HG03575 (cell line): ENCODE measurements around the gene OTUD4.
"Not testable (repeated sequence)": the region's sequence is repeated elsewhere in the genome, so short reads cannot be mapped to it uniquely, and the experiment has no call there.

Experiments used
- ATAC-seq: cut with Tn5 transposase; IDR thresholded peaks from one replicate; pipeline ENCODE4 v1.9.1; 2021; ENCODE audit not compliant: unreplicated experiment, insufficient number of reproducible peaks, low FRiP score; ENCODE audit errors: extremely low read depth

The OTUD4 gene

DNA sequence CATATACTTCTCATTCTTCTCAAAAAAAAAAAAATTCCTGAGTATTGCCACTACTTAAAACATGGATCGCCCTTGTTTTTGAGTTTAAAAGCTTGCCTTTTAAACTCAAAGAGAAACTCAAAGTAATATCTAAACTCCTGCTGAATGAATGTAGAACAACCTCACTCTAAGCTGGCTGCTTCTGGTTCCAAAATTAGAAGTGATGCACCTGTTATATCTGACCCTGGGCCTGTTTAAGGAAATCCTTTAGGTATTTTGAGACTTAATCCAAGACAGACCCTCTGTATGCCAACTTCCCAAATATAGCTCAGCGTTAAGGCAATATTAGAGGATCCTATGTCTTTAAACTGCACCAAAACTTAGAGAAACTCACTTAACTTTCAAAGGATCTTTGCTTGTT is 1.8 kb upstream of the OTUD4 start:
- ATAC-seq = no peak

DNA sequence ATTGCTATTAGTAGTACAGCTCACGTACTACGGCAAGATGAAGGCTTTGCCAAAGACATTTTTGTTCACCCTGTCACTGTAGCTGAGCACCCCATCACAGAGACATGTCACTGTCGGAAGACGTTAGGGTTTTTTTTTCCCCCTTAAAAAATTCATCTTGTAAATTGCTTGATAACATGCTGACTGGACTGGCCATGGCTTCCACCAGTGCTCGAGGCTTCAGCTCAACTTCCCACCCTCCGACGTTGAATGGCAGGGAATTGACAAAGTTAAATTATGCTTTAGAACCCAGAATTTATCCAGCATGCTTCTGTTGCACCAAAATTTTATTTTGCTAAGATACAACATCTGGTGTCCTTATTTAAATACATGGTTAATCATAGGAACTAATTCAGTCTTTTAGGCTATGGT is 707 bp upstream of the OTUD4 start:
- ATAC-seq = no peak

DNA sequence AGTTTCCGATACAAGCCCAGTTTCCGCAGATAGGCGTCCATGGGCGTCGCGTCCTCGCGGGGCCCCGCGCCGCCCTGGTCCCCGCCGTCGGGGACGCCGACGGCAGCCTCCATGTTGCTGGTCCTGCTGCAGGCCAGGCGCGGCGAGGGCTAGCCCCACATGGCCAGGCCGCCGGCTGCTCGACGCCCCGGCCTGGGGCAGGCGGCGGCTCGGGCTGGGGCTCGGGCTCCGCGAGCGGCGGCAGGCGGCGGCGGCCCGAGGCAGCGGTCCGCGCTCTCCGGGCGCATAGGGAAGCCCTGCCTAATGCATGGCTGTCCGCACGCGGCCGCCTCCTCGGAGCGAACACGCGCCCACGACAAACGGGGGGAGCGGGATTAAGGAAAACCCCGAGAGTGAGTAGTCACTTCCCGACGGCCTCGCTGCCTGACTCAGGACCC is 510 bp downstream of the OTUD4 start:
- not testable (repeated sequence) for ATAC-seq

DNA sequence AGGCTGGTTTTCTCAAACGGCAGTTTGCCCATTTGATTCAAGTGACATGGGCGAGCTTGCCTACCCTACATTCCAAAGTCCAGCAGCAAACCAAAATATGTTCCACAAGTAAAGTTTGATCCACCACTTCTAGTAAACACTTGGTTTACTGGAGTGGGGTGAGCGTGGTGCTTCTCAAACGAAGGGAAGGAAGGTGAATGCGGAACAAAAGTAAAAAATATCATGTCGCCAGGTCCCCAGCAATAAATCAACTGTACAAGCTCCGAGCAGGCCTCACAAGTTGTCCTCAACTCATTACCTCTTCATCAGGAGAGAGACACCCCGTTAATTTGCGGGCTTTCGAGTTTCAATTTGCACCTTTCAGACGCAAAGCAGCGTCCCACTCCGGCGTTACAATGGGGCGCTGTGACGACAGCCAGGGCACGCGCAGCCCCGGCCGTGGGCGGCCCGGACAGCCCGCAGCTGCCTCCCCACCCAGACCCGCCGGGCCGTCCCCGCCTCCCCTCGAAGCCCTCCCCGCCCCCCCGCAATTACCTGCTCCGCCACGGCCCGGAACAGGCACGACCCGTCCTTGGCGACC is 1.0 kb downstream of the OTUD4 start:
- ATAC-seq = peak; percentile 24

DNA sequence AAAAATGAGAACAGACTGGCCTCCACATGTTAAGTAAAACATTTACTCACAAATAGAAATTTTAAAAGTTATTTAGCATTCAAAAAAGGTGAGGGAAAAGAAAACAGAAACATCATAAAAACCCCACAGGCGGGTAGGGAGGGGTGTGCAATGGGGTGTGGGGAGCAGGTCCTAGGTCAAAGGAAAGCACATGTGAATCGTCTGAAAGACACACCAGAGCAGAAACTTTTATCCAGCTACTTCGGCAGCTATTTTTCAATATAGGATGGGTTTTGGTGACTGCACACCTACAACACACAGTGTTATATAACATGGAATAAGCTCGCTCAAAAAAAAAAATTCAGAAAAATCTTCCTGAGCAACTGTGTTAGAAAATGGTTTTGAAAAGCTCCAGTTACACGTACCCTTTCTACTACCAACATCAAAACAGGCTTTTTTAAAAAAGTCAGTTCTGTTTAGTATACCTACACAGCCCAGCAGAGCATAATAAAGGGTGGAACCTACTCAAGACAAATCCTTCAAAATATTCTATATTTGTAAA is 1.6 kb downstream of the OTUD4 start:
- no peak for ATAC-seq

DNA sequence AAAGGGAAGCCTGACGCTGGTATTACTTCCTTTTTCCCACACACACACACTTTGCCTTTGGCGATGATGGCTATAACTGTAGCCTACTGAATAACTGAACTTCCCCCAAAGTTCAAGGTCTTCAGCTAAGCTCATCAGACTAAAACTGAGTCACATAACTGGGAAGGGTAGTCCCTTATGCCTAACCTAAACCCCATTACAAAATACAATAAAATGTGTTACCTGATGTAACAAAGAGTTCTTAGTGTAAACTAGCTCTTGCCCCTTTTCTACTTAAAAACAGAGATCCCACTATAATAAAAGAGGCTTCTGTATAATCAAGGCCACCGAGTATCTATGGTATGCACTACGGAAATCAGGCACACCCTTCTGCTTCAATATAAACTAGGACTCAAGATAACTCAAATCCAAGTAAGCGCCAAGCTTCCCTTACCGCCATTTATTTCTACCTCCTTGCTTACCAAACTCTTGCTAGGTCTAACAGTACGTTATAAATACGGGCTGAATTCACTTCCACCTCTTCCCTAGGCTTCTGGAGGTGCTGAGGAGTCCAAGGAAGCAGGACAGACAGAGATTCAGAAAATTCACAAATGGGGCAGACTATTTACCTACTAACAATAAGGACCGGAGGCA is 2.4 kb downstream of the OTUD4 start:
- ATAC-seq = no peak

DNA sequence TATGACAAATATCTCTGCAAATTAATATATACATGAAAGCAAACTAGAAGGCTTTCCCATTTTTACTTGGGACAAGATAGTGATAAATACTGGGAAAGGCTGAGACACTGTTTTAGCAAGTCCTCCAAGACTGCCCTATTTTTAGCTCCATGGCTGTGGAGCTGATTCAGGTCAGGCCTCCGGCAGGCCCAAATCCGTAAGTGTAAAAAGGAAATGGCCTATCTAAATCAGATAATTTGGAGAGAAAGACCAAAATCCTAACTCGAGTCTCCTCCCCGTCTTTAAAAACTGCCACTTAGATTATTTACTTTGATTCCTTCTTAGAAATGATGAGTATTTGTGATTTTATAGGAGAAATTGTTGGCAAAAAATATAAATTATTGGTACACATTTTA is 2.9 kb downstream of the OTUD4 start:
- ATAC-seq = no peak

DNA sequence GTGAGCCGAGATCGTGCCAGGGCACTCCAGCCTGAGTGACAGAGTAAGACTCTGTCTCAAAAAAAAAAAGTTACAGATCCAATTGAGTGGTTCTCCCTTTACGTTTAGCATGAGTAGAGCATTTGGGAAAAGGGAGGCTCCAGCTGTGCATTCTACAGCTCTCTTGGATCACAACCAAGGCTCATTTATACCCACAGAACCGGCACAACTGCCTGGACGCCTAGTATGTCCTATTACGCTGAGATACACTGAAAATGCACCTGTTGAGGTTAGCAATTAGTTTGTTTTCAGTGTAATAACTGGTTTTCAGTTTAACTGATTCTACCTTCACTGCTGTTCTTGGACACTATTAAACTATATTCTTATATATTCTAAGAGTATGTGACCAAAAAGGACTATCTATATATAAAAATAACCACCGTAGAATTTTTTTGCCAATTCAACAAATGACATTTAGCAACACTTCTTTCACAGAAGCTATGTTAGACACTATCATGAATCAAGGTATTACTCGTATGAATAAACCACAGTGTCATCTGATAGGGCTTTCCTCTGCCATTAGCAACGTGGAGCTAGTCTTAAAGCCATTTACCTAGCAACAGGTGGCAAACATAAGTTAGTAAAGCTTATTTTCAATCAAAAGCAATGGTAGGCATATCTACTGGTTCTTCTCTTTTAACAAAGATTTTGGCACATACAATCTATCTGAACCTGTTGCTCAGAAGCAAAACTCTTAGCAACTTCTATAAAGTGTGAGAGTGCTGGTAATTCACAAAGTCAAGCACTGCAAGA is 3.6 kb downstream of the OTUD4 start:
- no peak for ATAC-seq

DNA sequence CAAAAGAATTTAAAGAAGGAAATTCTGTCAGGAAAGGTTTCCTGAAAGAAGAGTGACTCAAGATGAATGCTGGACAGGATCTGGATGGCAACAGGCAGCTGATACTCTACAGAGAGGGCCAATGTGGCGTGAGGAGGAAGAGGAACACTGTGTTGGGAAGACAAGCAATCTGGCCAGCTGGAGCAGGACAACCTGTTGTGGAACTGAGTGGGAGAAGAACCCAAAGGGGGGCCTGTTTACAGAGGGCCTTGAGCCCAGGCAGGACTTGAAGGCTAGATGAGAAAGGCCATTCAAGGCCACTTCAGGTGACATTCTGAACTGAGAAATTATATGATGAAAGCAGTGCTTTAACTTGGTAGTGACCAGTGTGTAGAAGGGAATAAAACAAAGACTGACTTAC is 8.5 kb downstream of the OTUD4 start:
- no peak for ATAC-seq

DNA sequence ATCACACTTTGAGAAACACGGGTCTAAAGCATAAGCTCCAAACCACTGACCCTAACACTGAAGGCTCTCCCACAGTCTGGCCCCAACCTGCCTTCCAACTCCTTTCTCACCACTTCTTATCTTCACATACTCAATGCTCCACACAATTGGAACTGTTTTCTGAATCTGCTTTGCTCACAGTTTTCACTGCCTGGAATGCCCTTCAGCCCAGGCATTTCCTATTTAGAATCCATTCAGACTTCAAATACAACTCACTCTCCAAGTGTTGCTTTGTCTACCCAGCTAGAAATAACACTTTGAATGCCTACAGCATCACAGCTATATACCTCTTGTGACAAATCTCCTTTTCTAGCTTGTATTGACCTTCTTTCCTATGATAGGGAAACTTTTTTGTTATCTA is 10.2 kb downstream of the OTUD4 start:
- ATAC-seq = no peak

DNA sequence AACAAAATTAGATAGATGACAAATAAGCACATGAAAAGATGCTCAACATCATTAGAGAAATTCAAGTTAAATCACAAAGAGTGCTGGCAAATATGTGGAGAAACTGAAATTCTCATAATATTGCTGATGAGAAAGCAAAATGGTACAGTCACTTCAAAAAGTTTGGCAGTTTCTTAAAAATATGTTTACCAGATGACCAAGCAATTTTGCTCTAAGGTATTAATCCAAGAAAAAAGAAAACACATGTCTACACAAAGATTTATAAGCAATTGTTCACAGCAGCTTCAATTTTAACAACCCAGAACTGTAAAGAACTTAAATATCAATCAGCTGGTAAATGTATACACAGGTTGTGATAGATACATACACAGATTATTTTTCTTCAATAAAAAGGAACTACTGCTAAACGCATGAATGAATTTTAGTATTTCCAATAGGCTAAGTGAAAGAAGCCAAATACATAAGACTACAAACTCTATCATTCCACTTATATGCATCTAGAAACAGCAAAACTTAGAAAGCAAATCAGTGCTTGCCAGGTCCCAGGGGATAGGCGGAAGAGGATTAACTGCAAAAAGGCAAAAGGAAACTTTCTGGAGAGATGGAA is 11.7 kb downstream of the OTUD4 start:
- ATAC-seq = no peak

DNA sequence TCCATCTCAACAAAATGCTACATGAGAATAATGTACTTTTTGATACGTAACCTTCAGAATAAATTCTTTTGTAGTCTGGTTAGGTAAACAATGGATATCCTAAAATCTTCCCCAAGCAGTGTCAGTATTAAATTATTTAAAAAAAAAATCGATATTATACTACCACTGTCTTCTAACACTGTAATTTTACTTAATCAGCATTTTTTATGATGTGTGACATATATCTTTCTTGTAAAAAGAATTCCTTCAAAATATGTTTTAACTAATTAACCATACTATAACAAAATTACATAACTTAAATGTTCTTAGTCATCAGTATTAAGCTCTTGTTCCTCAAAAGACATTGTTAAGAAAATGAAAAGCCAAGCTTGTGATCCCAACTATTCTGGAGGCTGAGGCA is 12.5 kb downstream of the OTUD4 start:
- ATAC-seq = no peak

DNA sequence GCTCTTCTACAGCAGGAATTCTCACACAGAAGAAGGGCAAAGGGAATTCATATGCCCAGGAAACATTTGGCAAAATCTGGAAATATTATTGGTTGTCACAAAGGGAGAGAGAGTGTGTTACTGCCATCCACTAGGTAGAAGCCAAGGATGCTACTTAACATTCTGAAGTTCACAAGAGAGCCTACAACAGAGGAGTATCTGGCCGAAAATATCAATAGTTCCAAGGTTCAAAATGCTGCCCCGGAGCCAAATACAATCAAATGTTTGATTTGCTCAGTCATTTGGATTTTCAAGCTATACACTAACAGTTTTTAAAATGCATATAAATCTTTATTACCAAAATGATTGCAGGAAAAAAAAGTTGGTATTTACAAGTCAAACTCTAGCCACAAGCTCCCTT is 18.8 kb downstream of the OTUD4 start:
- no peak for ATAC-seq

DNA sequence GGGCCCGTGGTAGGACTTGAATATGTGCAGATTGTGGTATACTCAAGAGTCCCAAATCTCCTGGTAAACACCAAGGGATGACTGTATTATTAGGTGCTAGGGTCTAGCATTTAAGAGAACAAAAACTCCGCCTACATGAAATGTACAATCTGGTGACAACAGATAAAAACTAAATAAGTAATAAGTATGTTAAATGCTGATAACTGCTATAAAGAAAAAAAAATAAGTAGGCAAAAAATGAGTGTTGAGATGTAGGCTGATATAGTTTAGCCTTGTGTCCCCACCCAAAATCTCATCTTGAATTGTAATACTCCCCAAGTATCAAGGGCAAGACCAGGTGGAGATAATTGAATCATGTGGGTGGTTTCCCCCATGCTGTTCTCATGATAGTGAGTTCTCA is 23.4 kb downstream of the OTUD4 start:
- ATAC-seq = no peak

DNA sequence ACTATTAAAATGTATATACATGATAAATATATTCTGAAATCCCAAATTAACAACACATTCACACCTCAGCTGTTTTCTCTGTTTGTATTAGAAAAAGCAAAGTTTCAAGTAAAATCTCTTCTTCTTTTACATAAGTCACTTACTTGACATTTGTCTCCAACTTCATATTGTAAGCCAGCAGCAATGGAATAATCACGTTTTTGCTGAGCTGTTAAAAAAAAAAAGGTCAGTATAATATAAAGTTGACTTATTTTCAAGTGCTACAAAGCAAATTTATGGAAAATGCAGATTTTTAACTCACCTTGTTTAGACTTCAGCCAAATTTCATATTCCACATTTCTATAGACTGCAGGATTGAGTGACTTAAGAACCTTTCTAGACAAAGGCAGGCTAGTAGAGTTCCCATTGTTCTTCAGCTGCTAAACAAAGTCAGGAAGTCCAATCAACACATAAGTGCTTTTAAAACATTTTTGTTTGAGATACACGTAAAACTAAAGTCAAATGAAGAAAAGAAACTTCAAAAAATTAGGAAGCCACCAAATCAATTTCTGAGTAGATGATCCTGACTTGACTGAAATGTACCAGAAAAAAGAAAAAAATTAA is 25.0 kb downstream of the OTUD4 start:
- no peak for ATAC-seq

DNA sequence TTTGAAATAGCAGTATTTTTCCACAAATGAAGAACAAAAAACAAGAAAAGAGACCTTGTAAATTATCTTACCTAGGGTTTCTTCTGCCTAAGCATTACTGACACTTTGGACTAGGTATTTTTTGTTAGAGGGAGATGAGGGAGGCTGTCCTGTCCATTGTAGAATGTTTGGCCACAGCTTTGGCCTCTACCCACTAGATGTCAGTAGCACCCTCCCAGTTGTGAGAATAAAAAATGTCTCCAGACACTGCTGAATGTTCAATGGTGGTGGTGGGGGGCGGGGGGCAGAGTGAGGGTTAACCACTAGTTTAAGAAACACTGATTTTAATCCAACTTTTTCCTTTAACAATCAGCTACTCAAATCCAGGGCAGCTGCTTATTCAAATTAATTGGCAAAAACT is 25.8 kb downstream of the OTUD4 start:
- ATAC-seq = no peak

DNA sequence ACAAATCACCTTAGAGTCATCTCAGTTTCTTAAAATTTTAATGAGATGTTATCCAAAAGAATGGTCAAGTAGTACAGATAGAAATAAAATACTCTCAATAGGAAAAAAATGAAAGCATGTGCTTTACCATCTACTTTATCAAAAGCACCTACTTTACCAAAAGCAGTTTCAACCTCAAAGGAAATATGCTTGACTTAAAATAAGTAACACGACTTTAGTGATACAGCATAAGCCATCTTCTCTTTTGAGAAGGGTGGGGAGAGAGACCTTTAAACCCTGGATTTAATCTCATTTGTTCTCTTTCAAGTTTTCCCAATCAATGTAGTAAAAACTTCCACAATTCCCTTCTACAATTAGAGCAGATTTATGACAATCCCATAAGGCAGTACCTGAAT is 26.5 kb downstream of the OTUD4 start:
- ATAC-seq = no peak

DNA sequence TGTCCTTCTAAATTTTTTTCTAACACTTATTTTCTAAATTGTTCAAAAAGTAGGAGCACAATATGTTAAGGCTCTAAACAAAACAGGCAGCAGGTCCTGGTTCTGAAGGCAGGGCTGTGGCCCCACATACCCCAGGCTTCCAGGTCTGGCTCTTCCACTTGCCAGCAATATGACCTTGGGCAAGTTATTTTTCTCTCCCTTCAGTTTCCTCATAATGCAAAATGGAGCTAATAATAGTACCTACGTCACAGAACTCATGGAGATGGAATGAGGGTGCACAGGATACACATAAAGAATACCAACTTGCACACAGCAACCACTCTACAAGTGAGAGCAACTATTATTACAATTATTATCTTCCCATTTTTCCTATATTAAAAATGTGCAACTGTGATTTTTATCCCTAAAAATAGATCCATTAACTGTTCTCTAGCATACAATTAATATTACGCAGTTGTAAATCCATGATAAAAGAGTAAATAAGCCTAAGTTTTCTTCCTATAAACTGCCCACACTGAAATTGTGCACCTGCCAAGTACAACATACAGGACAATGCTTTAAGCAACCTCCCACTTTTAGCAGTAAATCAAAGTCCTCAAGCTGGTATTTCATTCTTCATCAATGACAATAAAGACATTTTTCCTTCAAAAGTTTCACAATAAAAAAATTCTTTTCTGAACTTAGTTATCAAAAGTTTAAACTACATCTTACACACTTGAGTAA is 27.0 kb downstream of the OTUD4 start:
- no peak for ATAC-seq

DNA sequence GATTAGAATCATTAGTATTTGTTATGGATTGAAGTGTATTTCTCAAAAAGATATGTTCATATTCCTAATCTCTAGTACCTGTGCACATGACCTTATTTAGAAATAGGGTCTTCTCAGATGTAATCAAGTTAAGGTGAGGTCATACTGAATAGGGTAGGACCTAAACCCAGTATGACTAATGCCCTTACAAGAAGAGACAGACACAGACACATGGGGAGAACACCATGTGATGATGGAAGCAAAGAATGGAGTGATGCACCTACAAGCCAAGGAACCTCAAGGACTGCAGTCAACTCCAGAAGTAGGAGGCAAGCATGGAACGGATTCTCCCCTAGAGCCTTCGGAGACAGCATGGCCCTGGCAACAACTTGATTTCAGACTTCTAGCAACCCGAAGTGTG is 31.4 kb downstream of the OTUD4 start:
- ATAC-seq = no peak
